NB4 (cell line): ENCODE results near the gene GNA12.

Experiments used
- POLR2A ChIP-seq: IDR thresholded peaks from 2 replicates; pipeline ENCODE4 v1.6.1; 2011; ENCODE audit warnings: mild to moderate bottlenecking; ENCODE audit not compliant: insufficient read length; ENCODE audit errors: extremely low read depth
- TF ChIP-seq, protein P1 (sequence below): IDR thresholded peaks from one replicate; pipeline ENCODE4 v1.5.1; 2012; ENCODE audit warnings: low read depth, low read length
- TF ChIP-seq, protein P2 (sequence below): IDR thresholded peaks from 2 replicates; pipeline ENCODE4 v1.6.1; 2011; ENCODE audit warnings: low read depth, low read length

DNA sequence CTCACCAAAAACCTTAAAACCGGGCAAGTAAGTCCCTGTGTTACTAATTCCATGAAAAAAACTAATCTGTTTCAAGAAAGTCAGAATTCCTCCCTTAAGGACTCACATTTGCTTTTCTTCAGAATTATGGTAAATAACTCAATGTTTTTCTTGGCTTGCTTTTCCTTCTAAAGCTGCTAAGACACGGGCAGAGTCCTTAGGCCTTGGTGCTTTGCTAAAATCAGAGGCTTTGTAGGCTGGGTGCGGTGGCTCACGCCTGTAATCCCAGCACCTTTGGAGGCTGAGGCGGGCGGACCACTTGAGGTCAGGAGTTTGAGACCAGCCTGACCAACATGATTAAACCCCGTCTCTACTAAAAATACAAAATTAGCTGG lies 32.0 kb downstream of the GNA12 start:
- TF ChIP-seq, protein P1, sequence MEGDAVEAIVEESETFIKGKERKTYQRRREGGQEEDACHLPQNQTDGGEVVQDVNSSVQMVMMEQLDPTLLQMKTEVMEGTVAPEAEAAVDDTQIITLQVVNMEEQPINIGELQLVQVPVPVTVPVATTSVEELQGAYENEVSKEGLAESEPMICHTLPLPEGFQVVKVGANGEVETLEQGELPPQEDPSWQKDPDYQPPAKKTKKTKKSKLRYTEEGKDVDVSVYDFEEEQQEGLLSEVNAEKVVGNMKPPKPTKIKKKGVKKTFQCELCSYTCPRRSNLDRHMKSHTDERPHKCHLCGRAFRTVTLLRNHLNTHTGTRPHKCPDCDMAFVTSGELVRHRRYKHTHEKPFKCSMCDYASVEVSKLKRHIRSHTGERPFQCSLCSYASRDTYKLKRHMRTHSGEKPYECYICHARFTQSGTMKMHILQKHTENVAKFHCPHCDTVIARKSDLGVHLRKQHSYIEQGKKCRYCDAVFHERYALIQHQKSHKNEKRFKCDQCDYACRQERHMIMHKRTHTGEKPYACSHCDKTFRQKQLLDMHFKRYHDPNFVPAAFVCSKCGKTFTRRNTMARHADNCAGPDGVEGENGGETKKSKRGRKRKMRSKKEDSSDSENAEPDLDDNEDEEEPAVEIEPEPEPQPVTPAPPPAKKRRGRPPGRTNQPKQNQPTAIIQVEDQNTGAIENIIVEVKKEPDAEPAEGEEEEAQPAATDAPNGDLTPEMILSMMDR, result no peak
- no peak for TF ChIP-seq POLR2A
- TF ChIP-seq, protein P2, sequence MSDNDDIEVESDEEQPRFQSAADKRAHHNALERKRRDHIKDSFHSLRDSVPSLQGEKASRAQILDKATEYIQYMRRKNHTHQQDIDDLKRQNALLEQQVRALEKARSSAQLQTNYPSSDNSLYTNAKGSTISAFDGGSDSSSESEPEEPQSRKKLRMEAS, result no peak
